H1 (cell line): ENCODE data around the gene VEGFC. TPM values are rescaled to one million over a fixed set of nuclear protein-coding genes. Genes with fewer than 3 reads are reported as not detected.

Experiments
- CTCF ChIA-PET: fragments of 300-600 bp; sonication (Branson Sonifier 250); formaldehyde crosslinking; loops from one replicate; lab custom pipeline; 2021; ENCODE audit not compliant: partially characterized antibody; lab: Charles Lee
- POLR2A ChIA-PET: fragments of 300-600 bp; sonication (Branson Sonifier 250); formaldehyde crosslinking; loops from one replicate; lab custom pipeline; 2021; ENCODE audit warnings: inconsistent platforms; ENCODE audit not compliant: partially characterized antibody; lab: Charles Lee
- DNase-seq, 2 experiments: peaks; one replicate each; pipeline versions ENCODE4 v3.0.0 to v3.0.0-alpha.2; 2010 to 2022; ENCODE audit warnings: low spot score in 2 of 2, low read depth in 1 of 2, mixed read lengths in 1 of 2
- FAIRE-seq: peaks from 2 replicates; lab custom pipeline; 2011; peaks lifted over from hg19 to GRCh38; lab: Jason Lieb, UNC
- H2AFZ ChIP-seq: 2 replicates; pipeline ENCODE4 v1.8.1; 2012; ENCODE audit warnings: low read length, inconsistent platforms
- H2AK5ac ChIP-seq: 2 replicates; pipeline ENCODE4 v1.6.1; 2013; ENCODE audit warnings: low read depth, low read length
- H2BK120ac ChIP-seq: replicated peaks from 2 replicates; pipeline ENCODE3; 2013; ENCODE audit warnings: low read depth, low read length, inconsistent platforms
- H2BK12ac ChIP-seq: 2 replicates; pipeline ENCODE4 v1.6.1; 2013; ENCODE audit warnings: low read depth, low read length
- H2BK15ac ChIP-seq: 2 replicates; pipeline ENCODE4 v1.6.1; 2013; ENCODE audit warnings: low read length
- H2BK20ac ChIP-seq: 2 replicates; pipeline ENCODE4 v1.6.1; 2013; ENCODE audit warnings: low read length
- H2BK5ac ChIP-seq: 2 replicates; pipeline ENCODE4 v1.6.1; 2013; ENCODE audit warnings: low read depth, low read length
- H3K14ac ChIP-seq: 2 replicates; pipeline ENCODE4 v1.6.1; 2013; ENCODE audit warnings: inconsistent platforms; ENCODE audit not compliant: insufficient read length
- H3K18ac ChIP-seq: 2 replicates; pipeline ENCODE4 v1.6.1; 2013; ENCODE audit warnings: low read length; ENCODE audit errors: extremely low read depth
- H3K23ac ChIP-seq: 2 replicates; pipeline ENCODE4 v1.6.1; 2013; ENCODE audit warnings: inconsistent platforms; ENCODE audit not compliant: insufficient read length
- H3K23me2 ChIP-seq: 2 replicates; pipeline ENCODE4 v1.6.1; 2013; ENCODE audit warnings: low read depth, low read length
- H3K27ac ChIP-seq: 2 replicates; pipeline ENCODE4 v1.6.1; 2011; ENCODE audit warnings: low read depth, low read length, inconsistent platforms
- H3K27me3 ChIP-seq, 4 experiments: replicated peaks in 1 of 4; 1 replicate in 1 of 4; 2 replicates in 3 of 4; pipeline versions ENCODE4 v1.6.1 to v1.8.1; 2011 to 2013; ENCODE audit warnings: low read length in 3 of 4, mild to moderate bottlenecking in 3 of 4, inconsistent platforms in 2 of 4, mixed read lengths in 2 of 4, moderate library complexity in 1 of 4; ENCODE audit not compliant: control insufficient read depth in 3 of 4, insufficient read depth in 3 of 4; ENCODE audit errors: extremely low read depth in 1 of 4
- H3K36me3 ChIP-seq, 4 experiments: 2 replicates each; pipeline versions ENCODE4 v1.6.1 to v1.8.1; 2011 to 2013; ENCODE audit warnings: mild to moderate bottlenecking in 4 of 4, low read length in 3 of 4, moderate library complexity in 2 of 4, control low read depth in 1 of 4, inconsistent platforms in 1 of 4; ENCODE audit not compliant: insufficient read depth in 4 of 4, control insufficient read depth in 2 of 4
- H3K4ac ChIP-seq: replicated peaks from 2 replicates; pipeline ENCODE3; 2013; ENCODE audit warnings: low read length, low read depth, mixed read lengths, inconsistent platforms; ENCODE audit not compliant: insufficient read length
- H3K4me1 ChIP-seq, 4 experiments: replicated peaks in 1 of 4; 1 replicate in 1 of 4; 2 replicates in 3 of 4; pipeline versions ENCODE4 v1.6.1 to v1.8.1; 2011 to 2013; ENCODE audit warnings: low read length in 3 of 4, inconsistent platforms in 2 of 4, mixed read lengths in 1 of 4; ENCODE audit not compliant: insufficient read depth in 4 of 4, control insufficient read depth in 3 of 4
- H3K4me2 ChIP-seq, 2 experiments: 2 replicates each; pipeline versions ENCODE4 v1.6.1 to v1.8.1; 2011 to 2013; ENCODE audit warnings: low read depth in 2 of 2, low read length in 2 of 2, control low read depth in 1 of 2, inconsistent platforms in 1 of 2, mild to moderate bottlenecking in 1 of 2; ENCODE audit not compliant: insufficient read depth in 1 of 2
- H3K4me3 ChIP-seq, 4 experiments: fragments of 200-600, 300-600 bp in 1 of 4; sonication (generic), shearing (Covaris generic), sonication (Bioruptor Twin) in 1 of 4; 2 replicates each; pipeline versions ENCODE4 v1.5.1 to v1.8.1; 2011 to 2016; ENCODE audit warnings: low read length in 4 of 4, low read depth in 3 of 4, control low read depth in 2 of 4, inconsistent platforms in 2 of 4, mild to moderate bottlenecking in 2 of 4, mixed read lengths in 1 of 4, moderate library complexity in 1 of 4; ENCODE audit not compliant: insufficient read depth in 2 of 4; ENCODE audit errors: extremely low read depth in 1 of 4
- H3K56ac ChIP-seq: replicated peaks from 2 replicates; pipeline ENCODE3; 2013; ENCODE audit warnings: low read depth, mild to moderate bottlenecking, mixed read lengths, low read length, inconsistent platforms; ENCODE audit not compliant: insufficient read length
- H3K79me1 ChIP-seq: 2 replicates; pipeline ENCODE4 v1.6.1; 2013; ENCODE audit warnings: low read depth, low read length, control low read depth
- H3K79me2 ChIP-seq, 2 experiments: 2 replicates each; pipeline versions ENCODE4 v1.6.1 to v1.8.1; 2012 to 2013; ENCODE audit warnings: low read length in 2 of 2, mild to moderate bottlenecking in 2 of 2, inconsistent platforms in 1 of 2; ENCODE audit not compliant: insufficient read depth in 2 of 2, control insufficient read depth in 1 of 2
- H3K9ac ChIP-seq, 4 experiments: replicated peaks in 1 of 4; 1 replicate in 1 of 4; 2 replicates in 3 of 4; pipeline versions ENCODE4 v1.6.1 to v1.8.1; 2011 to 2013; ENCODE audit warnings: low read depth in 3 of 4, low read length in 3 of 4, control low read depth in 2 of 4, mild to moderate bottlenecking in 2 of 4, moderate library complexity in 2 of 4, inconsistent platforms in 1 of 4; ENCODE audit errors: extremely low read depth in 1 of 4
- H3K9me3 ChIP-seq, 2 experiments: 2 replicates each; pipeline versions ENCODE4 v1.6.1 to v1.8.1; 2012 to 2013; ENCODE audit warnings: mild to moderate bottlenecking in 2 of 2, moderate library complexity in 2 of 2, control low read depth in 1 of 2, inconsistent platforms in 1 of 2, low read depth in 1 of 2, low read length in 1 of 2, mixed read lengths in 1 of 2; ENCODE audit not compliant: insufficient read depth in 2 of 2
- H4K20me1 ChIP-seq, 2 experiments: replicated peaks in 1 of 2; 2 replicates each; pipeline versions ENCODE3 to v1.8.1; 2011 to 2013; ENCODE audit warnings: inconsistent platforms in 2 of 2, low read length in 2 of 2, mild to moderate bottlenecking in 1 of 2; ENCODE audit not compliant: insufficient read depth in 2 of 2, control insufficient read depth in 1 of 2
- H4K5ac ChIP-seq: 2 replicates; pipeline ENCODE4 v1.6.1; 2013; ENCODE audit warnings: low read length, low read depth, mixed read lengths, inconsistent platforms; ENCODE audit not compliant: insufficient read length
- H4K8ac ChIP-seq: 2 replicates; pipeline ENCODE4 v1.8.0; 2013; ENCODE audit warnings: mild to moderate bottlenecking, moderate library complexity, low read length, inconsistent platforms; ENCODE audit not compliant: insufficient read depth; ENCODE audit errors: extremely low read depth
- H4K91ac ChIP-seq: replicated peaks from 2 replicates; pipeline ENCODE3; 2013; ENCODE audit warnings: low read length, mixed read lengths, inconsistent platforms; ENCODE audit not compliant: insufficient read length
- BRCA1 ChIP-seq: IDR thresholded peaks from 2 replicates; pipeline ENCODE4 v1.6.1; 2012; ENCODE audit warnings: low read depth, low read length, improper control_type of control experiment
- CBX8 ChIP-seq: fragments of 300-800, 300-1000 bp; sonication (generic); IDR thresholded peaks from 2 replicates; pipeline ENCODE4 v1.7.1; 2016; ENCODE audit warnings: low read depth, low read length, borderline replicate concordance
- GABPA ChIP-seq: IDR thresholded peaks from 2 replicates; pipeline ENCODE4 v1.6.1; 2011; ENCODE audit warnings: mild to moderate bottlenecking, low read length, moderate library complexity, borderline replicate concordance; ENCODE audit not compliant: insufficient read depth
- KDM5A ChIP-seq: fragments of 200-600 bp; IDR thresholded peaks from 2 replicates; pipeline ENCODE4 v1.7.1; 2012; ENCODE audit warnings: mild to moderate bottlenecking, low read length, inconsistent platforms, mixed read lengths
- NANOG ChIP-seq: IDR thresholded peaks from 2 replicates; pipeline ENCODE4 v1.6.1; 2011; ENCODE audit warnings: low read length, low read depth, mild to moderate bottlenecking, inconsistent platforms; ENCODE audit not compliant: insufficient read depth, poor library complexity, severe bottlenecking
- PHF8 ChIP-seq: fragments of 200-600 bp; sonication (generic); conservative IDR thresholded peaks from 2 replicates; pipeline ENCODE4 v1.7.1; 2012; ENCODE audit warnings: low read depth, mild to moderate bottlenecking, inconsistent platforms, low read length, moderate library complexity
- POU5F1 ChIP-seq: IDR thresholded peaks from 2 replicates; pipeline ENCODE4 v1.6.1; 2011; ENCODE audit warnings: low read depth, mild to moderate bottlenecking, low read length, moderate library complexity
- RBBP5 ChIP-seq: IDR thresholded peaks from 2 replicates; pipeline ENCODE4 v1.7.1; 2012; ENCODE audit warnings: low read depth, mild to moderate bottlenecking, inconsistent platforms, low read length, moderate library complexity, borderline replicate concordance
- SIN3A ChIP-seq, 2 experiments: IDR thresholded peaks in 1 of 2; conservative IDR thresholded peaks in 1 of 2; 2 replicates each; pipeline ENCODE4 v1.6.1; 2011 to 2012; ENCODE audit warnings: low read length in 2 of 2, improper control_type of control experiment in 1 of 2, low read depth in 1 of 2, mild to moderate bottlenecking in 1 of 2
- SIX5 ChIP-seq: IDR thresholded peaks from 2 replicates; pipeline ENCODE4 v1.6.1; 2011; ENCODE audit warnings: mild to moderate bottlenecking, low read depth, low read length
- SP2 ChIP-seq: IDR thresholded peaks from 2 replicates; pipeline ENCODE4 v1.6.1; 2012; ENCODE audit warnings: mild to moderate bottlenecking, low read length, inconsistent platforms
- SRF ChIP-seq: IDR thresholded peaks from 2 replicates; pipeline ENCODE4 v1.6.1; 2011; ENCODE audit warnings: mild to moderate bottlenecking, low read depth, low read length, moderate library complexity
- SUZ12 ChIP-seq: fragments of 200-600 bp; sonication (generic); IDR thresholded peaks from 2 replicates; pipeline ENCODE4 v1.6.1; 2012; ENCODE audit warnings: mild to moderate bottlenecking, inconsistent platforms, low read length, moderate library complexity, mixed read lengths
- TAF7 ChIP-seq: optimal IDR thresholded peaks from 2 replicates; pipeline ENCODE3; 2011; ENCODE audit warnings: low read depth, mild to moderate bottlenecking, inconsistent platforms, low read length, moderate library complexity, borderline replicate concordance
- WGBS, 2 experiments: shearing (Covaris generic) in 1 of 2; methylation state at CpG; one replicate each; pipeline versions ENCODE4 v1.1.6 to v1.1.7; 2013 to 2015; ENCODE audit warnings: low lambda C conversion rate in 2 of 2, mixed read lengths in 2 of 2, inconsistent platforms in 1 of 2, low coverage in 1 of 2, missing lambda C conversion rate in 1 of 2; ENCODE audit not compliant: insufficient replicate concordance in 2 of 2, insufficient coverage in 1 of 2, insufficient read length in 1 of 2; ENCODE audit errors: extremely low coverage in 1 of 2, missing lambda C conversion rate in 1 of 2; 5-methylcytosine and 5-hydroxymethylcytosine counted together
- polyA plus RNA-seq, 7 experiments: library from polyadenylated mRNA; depleted of rRNA in 3 of 7; stranded (reverse) in 5 of 7; unstranded in 2 of 7; fragments of >200 nt in 5 of 7; fragments of 200-250 nt in 2 of 7; gene quantifications; 1 replicate in 5 of 7; 2 replicates in 1 of 7; 4 replicates in 1 of 7; pipeline versions ENCODE4 v1.2.1 to v1.2.3, GENCODE V29; 2011 to 2013; ENCODE audit warnings: missing spikeins in 2 of 7, mixed read lengths in 2 of 7
- total RNA-seq: library from RNA; stranded (reverse); fragmentation: NEBNext Ultra II Directional; extraction: Animal tissue kit (Norgen Biotek cat#: 25700); gene quantifications from 2 replicates; pipeline ENCODE4 v1.2.1, GENCODE V29; 2021

The VEGFC gene
- total and polyA plus RNA-seq, 2 of the 8 experiments (the other 6 are each of a cell fraction or from before 2014, with no cell fraction given) = 0.53 to 1.4 TPM

GRCh38 chr4:176818531-176818930 lies 25.8 kb upstream of the VEGFC start:
- no peaks in the 10 kb centered on the region for H4K20me1 ChIP-seq
- no peaks in the 10 kb centered on the region for H3K36me3 ChIP-seq
- CTCF ChIA-PET = interaction anchor here (1.6 kb wide), 1 partner anchor 12 kb away, joined by 6 read pairs; no protein-coding TSS in a partner anchor
- FAIRE-seq (no peak), DNase-seq (no peak)
- no peak overlapping the region for H3K14ac ChIP-seq
- H2BK120ac ChIP-seq = no peak overlapping the region
- 92% methylated on average over 1 of the region's 1 CpG; no CpG with 5 or more reads in 1 of the 2 experiments for WGBS, 2 experiments
- POLR2A ChIA-PET = no interaction called here
- H2BK5ac ChIP-seq = no peak overlapping the region
- H2AK5ac ChIP-seq = no peak overlapping the region
- no peak overlapping the region for H3K23ac ChIP-seq
- H3K4ac ChIP-seq = no peak overlapping the region
- no peaks in the 10 kb centered on the region for H3K9me3 ChIP-seq
- H3K23me2 ChIP-seq = no peaks in the 10 kb centered on the region
- H3K27ac ChIP-seq = no peak overlapping the region
- no peak overlapping the region for H3K4me2 ChIP-seq
- H3K4me1 ChIP-seq = no peaks in the 10 kb centered on the region
- H4K8ac ChIP-seq = no peak overlapping the region
- no peak overlapping the region for H3K18ac ChIP-seq
- peaks cover 0 to 1% (median 0%) of the 10 kb centered on the region in 4 experiments; a peak in 1 of 7 replicates for H3K27me3 ChIP-seq
- no peaks in the 10 kb centered on the region for H3K79me2 ChIP-seq
- no peak overlapping the region for H3K56ac ChIP-seq
- H4K91ac ChIP-seq = no peak overlapping the region
- no peak overlapping the region for H2AFZ ChIP-seq
- H3K79me1 ChIP-seq = no peaks in the 10 kb centered on the region
- H3K4me3 ChIP-seq = no peak overlapping the region
- no peak overlapping the region for H3K9ac ChIP-seq
- no peak overlapping the region for H2BK15ac ChIP-seq
- no peak overlapping the region for H2BK12ac ChIP-seq
- no peak overlapping the region for H2BK20ac ChIP-seq
- no peak overlapping the region for H4K5ac ChIP-seq
- no peak for TF ChIP-seq BRCA1
- TF ChIP-seq SIX5 = no peak
- no peak for TF ChIP-seq SIN3A (conservative IDR thresholded peaks at IDR 0.05 in 1 of 2, IDR thresholded peaks at IDR 0.05 in 1 of 2; ENCODE audit: low read depth in 1 of 2, low read length in 2 of 2)
- no peak for TF ChIP-seq GABPA
- TF ChIP-seq SP2 = no peak
- no peak for TF ChIP-seq CBX8
- no peak for TF ChIP-seq PHF8
- no peak for TF ChIP-seq TAF7
- TF ChIP-seq POU5F1 = no peak
- no peak for TF ChIP-seq SUZ12
- no peak for TF ChIP-seq SRF
- no peak for TF ChIP-seq KDM5A
- TF ChIP-seq RBBP5 = no peak
- no peak for TF ChIP-seq NANOG
